HepG2 (cell line): ENCODE measurements around the gene PLCB4. TPM values are rescaled to one million over a fixed set of nuclear protein-coding genes. Genes with fewer than 3 reads are reported as not detected.

ENCODE experiments used
- ATAC-seq: fragments of 200-7000 bp; cut with Tn5 transposase; 3 replicates; pipeline ENCODE4 v1.9.1; 2020; ENCODE audit warnings: mild to moderate bottlenecking, moderate library complexity
- BruUV-seq: library from RNA; stranded (reverse); fragments of 400-500 nt; replicated peaks from 2 replicates; lab custom pipeline; 2021; lab: Mats Ljungman, UMichigan
- CTCF ChIA-PET: fragments of 300-600 bp; formaldehyde crosslinking; extraction: SDS; loops from one replicate; lab custom pipeline; 2021; ENCODE audit warnings: low total read pairs, inconsistent platforms, low intra/inter-chr PET ratio; lab: Yijun Ruan, JAX
- POLR2A ChIA-PET: fragments of 350-600 bp; sonication (Branson Sonifier 250); formaldehyde crosslinking; loops from one replicate; lab custom pipeline; 2020; ENCODE audit warnings: antibody characterized with exemption, inconsistent platforms; lab: Yijun Ruan, JAX
- DNase-seq: peaks from one replicate; pipeline ENCODE4 v3.0.0-alpha.2; 2015; ENCODE audit warnings: low spot score
- FAIRE-seq: peaks from 3 replicates; lab custom pipeline; 2011; peaks lifted over from hg19 to GRCh38; lab: Jason Lieb, UNC
- H2AFZ ChIP-seq: one replicate; pipeline ENCODE4 v1.6.1; 2011; ENCODE audit warnings: low read length, inconsistent platforms
- H3K27ac ChIP-seq: fragments of 300-600 bp; 3 replicates; pipeline ENCODE4 v1.8.0; 2011; ENCODE audit warnings: mixed run types, mild to moderate bottlenecking, mixed read lengths, low read length, inconsistent platforms; ENCODE audit not compliant: insufficient read depth; ENCODE audit errors: extremely low read length
- H3K27me3 ChIP-seq, 2 experiments: fragments of 200-600 bp in 1 of 2; 2 replicates in 1 of 2; 3 replicates in 1 of 2; pipeline versions ENCODE4 v1.6.0 to v1.8.0; 2011; ENCODE audit warnings: low read length in 2 of 2, mild to moderate bottlenecking in 2 of 2, moderate library complexity in 2 of 2, inconsistent platforms in 1 of 2; ENCODE audit not compliant: insufficient read depth in 2 of 2, control insufficient read depth in 1 of 2
- H3K36me3 ChIP-seq, 2 experiments: fragments of 200-600 bp in 1 of 2; replicated peaks in 1 of 2; 2 replicates in 1 of 2; 3 replicates in 1 of 2; pipeline versions ENCODE4 v1.5.1 to v1.8.0; 2011; ENCODE audit warnings: low read length in 2 of 2, inconsistent platforms in 1 of 2; ENCODE audit not compliant: insufficient read depth in 2 of 2, control insufficient read depth in 1 of 2
- H3K4me1 ChIP-seq: 2 replicates; pipeline ENCODE4 v1.5.1; 2012; ENCODE audit warnings: low read length, inconsistent platforms; ENCODE audit not compliant: insufficient read depth
- H3K4me2 ChIP-seq: 2 replicates; pipeline ENCODE4 v1.6.0; 2011; ENCODE audit warnings: low read depth, low read length, inconsistent platforms
- H3K4me3 ChIP-seq, 3 experiments: fragments of 200-600 bp in 1 of 3; sonication (generic), shearing (Covaris generic) in 1 of 3; replicated peaks in 1 of 3; 2 replicates each; pipeline ENCODE4 v1.5.1; 2011 to 2016; ENCODE audit warnings: low read length in 3 of 3, inconsistent platforms in 2 of 3, low read depth in 2 of 3, mild to moderate bottlenecking in 2 of 3, control low read depth in 1 of 3, mixed read lengths in 1 of 3; ENCODE audit not compliant: insufficient read depth in 1 of 3
- H3K79me2 ChIP-seq: one replicate; pipeline ENCODE4 v1.6.1; 2011; ENCODE audit warnings: low read length, inconsistent platforms; ENCODE audit not compliant: insufficient read depth
- H3K9ac ChIP-seq: 2 replicates; pipeline ENCODE4 v1.6.0; 2011; ENCODE audit warnings: mild to moderate bottlenecking, low read depth, low read length, inconsistent platforms; ENCODE audit not compliant: insufficient read depth
- H3K9me3 ChIP-seq: 2 replicates; pipeline ENCODE4 v1.5.1; 2012; ENCODE audit warnings: mild to moderate bottlenecking, low read length
- H4K20me1 ChIP-seq: 2 replicates; pipeline ENCODE4 v1.6.0; 2011; ENCODE audit warnings: inconsistent platforms, mild to moderate bottlenecking, low read length, moderate library complexity; ENCODE audit not compliant: insufficient read depth
- CREB1 ChIP-seq, 2 experiments: fragments of 450-650 bp in 1 of 2; IDR thresholded peaks; 2 replicates each; pipeline ENCODE4 v1.6.1; 2016 to 2017; ENCODE audit warnings: control low read depth in 1 of 2, mild to moderate bottlenecking in 1 of 2, missing compliant biosample characterization in 1 of 2, missing genetic modification characterization in 1 of 2
- HOXA9 ChIP-seq: sonication (generic); formaldehyde crosslinking; IDR thresholded peaks from 2 replicates; pipeline ENCODE4 v1.8.1; 2022; ENCODE audit warnings: missing genetic modification reagents, mild to moderate bottlenecking, moderate library complexity, borderline replicate concordance
- MTA1 ChIP-seq: sonication (generic); formaldehyde crosslinking; IDR thresholded peaks from 2 replicates; pipeline ENCODE4 v1.4.0; 2020; ENCODE audit warnings: missing genetic modification reagents, mild to moderate bottlenecking, borderline replicate concordance
- SMARCC2 ChIP-seq: fragments of 450-650 bp; IDR thresholded peaks from 2 replicates; pipeline ENCODE4 v1.6.1; 2017; ENCODE audit warnings: antibody characterized with exemption, mild to moderate bottlenecking
- ZNF660 ChIP-seq: sonication (generic); formaldehyde crosslinking; IDR thresholded peaks from 2 replicates; pipeline ENCODE4 v1.5.1; 2020; ENCODE audit warnings: mild to moderate bottlenecking, low read depth, missing genetic modification reagents, borderline replicate concordance
- WGBS: methylation state at CpG from one replicate; pipeline ENCODE4 v1.1.6; 2017; ENCODE audit warnings: low lambda C conversion rate; 5-methylcytosine and 5-hydroxymethylcytosine counted together
- in situ Hi-C: cut with HindIII; loops from 2 replicates; pipeline ENCODE4 v1.10.0; 2017; ENCODE audit warnings: low pct_unique_long_range_greater_than_20kb; ENCODE audit not compliant: extremely low pct_ligation_motif_present
- intact Hi-C: fragments of 100-400 bp; cut with micrococcal nuclease; formaldehyde crosslinking; loops from one replicate; pipeline ENCODE4 v1.10.0; 2022; ENCODE audit not compliant: unreplicated experiment
- polyA plus RNA-seq, 8 experiments: library from polyadenylated mRNA; depleted of rRNA in 3 of 8; stranded (reverse) in 7 of 8; unstranded in 1 of 8; fragments of >200 nt; fragmentation: Illumina TruSeq in 4 of 8; extraction: Trizol in 4 of 8; gene quantifications; 2 replicates each; pipeline versions ENCODE4 v1.2.1 to v1.2.3, GENCODE V29; 2011 to 2016; ENCODE audit warnings: low read depth in 4 of 8, missing spikeins in 1 of 8, mixed read lengths in 1 of 8; ENCODE audit not compliant: insufficient read depth in 1 of 8
- total RNA-seq, 5 experiments: library from RNA; depleted of rRNA; stranded (reverse); fragments of >200 nt; fragmentation: Illumina TruSeq; extraction: Trizol; gene quantifications; 2 replicates each; pipeline ENCODE4 v1.2.3, GENCODE V29; 2016; ENCODE audit warnings: low read depth in 1 of 5
- TF ChIP-seq, protein P1 (sequence below): sonication (generic); formaldehyde crosslinking; IDR thresholded peaks from 2 replicates; pipeline ENCODE4 v1.4.0; 2020; ENCODE audit warnings: mild to moderate bottlenecking, missing genetic modification reagents
- TF ChIP-seq, protein P2 (sequence below), 2 experiments: sonication (generic) in 1 of 2; formaldehyde crosslinking in 1 of 2; IDR thresholded peaks; 2 replicates each; pipeline versions ENCODE4 v1.4.0 to v1.6.1; 2016 to 2020; ENCODE audit warnings: borderline replicate concordance in 1 of 2, low read depth in 1 of 2, mild to moderate bottlenecking in 1 of 2, missing genetic modification reagents in 1 of 2
- TF ChIP-seq, protein P3 (sequence below): sonication (generic); formaldehyde crosslinking; IDR thresholded peaks from 2 replicates; pipeline ENCODE4 v1.4.0; 2020; ENCODE audit warnings: missing genetic modification reagents

The PLCB4 gene
- total and polyA plus RNA-seq, 2 of the 13 experiments (the other 11 are each of a cell fraction or from before 2014, with no cell fraction given) = 0.01 TPM; not detected in 1

DNA sequence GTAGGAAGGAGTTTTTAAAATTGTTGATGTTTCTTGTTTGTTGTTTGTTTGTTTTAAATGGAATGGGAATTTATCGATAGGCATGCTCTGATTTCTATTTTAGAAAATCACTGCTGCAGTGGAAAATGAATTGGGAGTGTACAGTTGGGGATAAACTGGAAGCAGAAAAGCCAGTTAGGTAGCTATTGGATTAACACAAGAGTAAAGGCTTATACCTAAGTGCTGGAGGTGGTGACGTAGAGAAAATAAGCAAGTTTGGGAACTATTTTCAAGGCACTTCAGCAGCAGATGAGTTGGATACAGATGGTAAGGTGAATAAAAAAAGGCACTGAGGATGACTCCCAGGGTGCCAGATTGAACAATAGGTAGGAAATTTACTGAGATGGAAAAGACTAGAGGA lies 164.9 kb downstream of the PLCB4 start:
- no TSS peak for BruUV-seq
- Histone ChIP-seq H3K79me2 (no peaks in the 10 kb centered on the region), H2AFZ (no peak overlapping the region), H3K4me1 (no peaks in the 10 kb centered on the region), H3K9ac (no peak overlapping the region), H3K4me3 (no peak overlapping the region), H3K4me2 (no peak overlapping the region), H3K27ac (no peak overlapping the region), H4K20me1 (no peaks in the 10 kb centered on the region; the same call in 1 of the 2 replicates), H3K27me3 (no peaks in the 10 kb centered on the region), H3K9me3 (no peaks in the 10 kb centered on the region), H3K36me3 (no peaks in the 10 kb centered on the region)
- CTCF ChIA-PET = no interaction called here
- WGBS = 9% methylated on average over 2 of the region's 2 CpGs
- TF ChIP-seq, protein P1, sequence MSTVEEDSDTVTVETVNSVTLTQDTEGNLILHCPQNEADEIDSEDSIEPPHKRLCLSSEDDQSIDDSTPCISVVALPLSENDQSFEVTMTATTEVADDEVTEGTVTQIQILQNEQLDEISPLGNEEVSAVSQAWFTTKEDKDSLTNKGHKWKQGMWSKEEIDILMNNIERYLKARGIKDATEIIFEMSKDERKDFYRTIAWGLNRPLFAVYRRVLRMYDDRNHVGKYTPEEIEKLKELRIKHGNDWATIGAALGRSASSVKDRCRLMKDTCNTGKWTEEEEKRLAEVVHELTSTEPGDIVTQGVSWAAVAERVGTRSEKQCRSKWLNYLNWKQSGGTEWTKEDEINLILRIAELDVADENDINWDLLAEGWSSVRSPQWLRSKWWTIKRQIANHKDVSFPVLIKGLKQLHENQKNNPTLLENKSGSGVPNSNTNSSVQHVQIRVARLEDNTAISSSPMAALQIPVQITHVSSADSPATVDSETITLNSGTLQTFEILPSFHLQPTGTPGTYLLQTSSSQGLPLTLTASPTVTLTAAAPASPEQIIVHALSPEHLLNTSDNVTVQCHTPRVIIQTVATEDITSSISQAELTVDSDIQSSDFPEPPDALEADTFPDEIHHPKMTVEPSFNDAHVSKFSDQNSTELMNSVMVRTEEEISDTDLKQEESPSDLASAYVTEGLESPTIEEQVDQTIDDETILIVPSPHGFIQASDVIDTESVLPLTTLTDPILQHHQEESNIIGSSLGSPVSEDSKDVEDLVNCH (CRISPR knock-in tag) = no peak
- 0 out of 2 replicates have a peak, but pooled peaks have one; percentile 21 for TF ChIP-seq CREB1 (IDR thresholded peaks at IDR 0.05)
- TF ChIP-seq CREB1 (CRISPR knock-in tag; IDR thresholded peaks at IDR 0.05) = no peak
- TF ChIP-seq MTA1 (CRISPR knock-in tag) = no peak
- intact Hi-C loops = no loop called here
- ATAC-seq (no peak), FAIRE-seq (no peak), DNase-seq (no peak)
- POLR2A ChIA-PET = no interaction called here
- in situ Hi-C loops = no loop called here

DNA sequence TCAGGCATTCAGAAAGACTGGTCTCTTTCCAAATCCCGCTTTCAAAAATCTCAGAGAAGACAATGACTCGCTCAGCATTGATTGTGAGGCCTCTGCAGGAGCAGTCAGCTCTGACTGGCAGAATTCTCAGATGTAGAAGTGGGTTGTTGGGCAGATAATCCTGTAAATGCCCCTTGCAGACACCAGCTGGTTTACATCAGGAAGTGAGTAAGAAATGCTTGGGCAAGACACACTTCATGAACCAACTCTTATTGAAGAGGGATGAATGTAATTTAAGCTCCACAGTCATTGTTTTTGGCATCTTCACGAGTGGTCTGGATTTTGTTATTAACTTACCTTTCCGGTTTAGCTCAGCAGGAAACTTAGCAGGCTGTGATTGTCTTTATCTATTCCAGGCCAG lies 166.6 kb downstream of the PLCB4 start:
- BruUV-seq = no TSS peak
- no peak for ATAC-seq
- H3K4me1 ChIP-seq = no peaks in the 10 kb centered on the region
- TF ChIP-seq, protein P2, sequence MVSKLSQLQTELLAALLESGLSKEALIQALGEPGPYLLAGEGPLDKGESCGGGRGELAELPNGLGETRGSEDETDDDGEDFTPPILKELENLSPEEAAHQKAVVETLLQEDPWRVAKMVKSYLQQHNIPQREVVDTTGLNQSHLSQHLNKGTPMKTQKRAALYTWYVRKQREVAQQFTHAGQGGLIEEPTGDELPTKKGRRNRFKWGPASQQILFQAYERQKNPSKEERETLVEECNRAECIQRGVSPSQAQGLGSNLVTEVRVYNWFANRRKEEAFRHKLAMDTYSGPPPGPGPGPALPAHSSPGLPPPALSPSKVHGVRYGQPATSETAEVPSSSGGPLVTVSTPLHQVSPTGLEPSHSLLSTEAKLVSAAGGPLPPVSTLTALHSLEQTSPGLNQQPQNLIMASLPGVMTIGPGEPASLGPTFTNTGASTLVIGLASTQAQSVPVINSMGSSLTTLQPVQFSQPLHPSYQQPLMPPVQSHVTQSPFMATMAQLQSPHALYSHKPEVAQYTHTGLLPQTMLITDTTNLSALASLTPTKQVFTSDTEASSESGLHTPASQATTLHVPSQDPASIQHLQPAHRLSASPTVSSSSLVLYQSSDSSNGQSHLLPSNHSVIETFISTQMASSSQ (IDR thresholded peaks at IDR 0.05; ENCODE audit: low read depth) = no peak
- TF ChIP-seq, protein P2 (CRISPR knock-in tag; IDR thresholded peaks at IDR 0.05; ENCODE audit: borderline replicate concordance) = no peak
- TF ChIP-seq, protein P3, sequence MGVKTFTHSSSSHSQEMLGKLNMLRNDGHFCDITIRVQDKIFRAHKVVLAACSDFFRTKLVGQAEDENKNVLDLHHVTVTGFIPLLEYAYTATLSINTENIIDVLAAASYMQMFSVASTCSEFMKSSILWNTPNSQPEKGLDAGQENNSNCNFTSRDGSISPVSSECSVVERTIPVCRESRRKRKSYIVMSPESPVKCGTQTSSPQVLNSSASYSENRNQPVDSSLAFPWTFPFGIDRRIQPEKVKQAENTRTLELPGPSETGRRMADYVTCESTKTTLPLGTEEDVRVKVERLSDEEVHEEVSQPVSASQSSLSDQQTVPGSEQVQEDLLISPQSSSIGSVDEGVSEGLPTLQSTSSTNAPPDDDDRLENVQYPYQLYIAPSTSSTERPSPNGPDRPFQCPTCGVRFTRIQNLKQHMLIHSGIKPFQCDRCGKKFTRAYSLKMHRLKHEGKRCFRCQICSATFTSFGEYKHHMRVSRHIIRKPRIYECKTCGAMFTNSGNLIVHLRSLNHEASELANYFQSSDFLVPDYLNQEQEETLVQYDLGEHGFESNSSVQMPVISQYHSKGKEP (CRISPR knock-in tag) = no peak
- TF ChIP-seq ZNF660 (no peak), SMARCC2 (no peak), HOXA9 (CRISPR knock-in tag) (no peak)

More for the DNA sequence above, 166.6 kb downstream of the PLCB4 start:
- Histone ChIP-seq H3K4me3 (no peak overlapping the region), H3K9ac (no peak overlapping the region), H3K36me3 (no peaks in the 10 kb centered on the region), H2AFZ (no peak overlapping the region), H3K9me3 (no peaks in the 10 kb centered on the region), H3K27ac (no peak overlapping the region), H3K79me2 (no peaks in the 10 kb centered on the region), H4K20me1 (no peaks in the 10 kb centered on the region; the same call in 1 of the 2 replicates), H3K4me2 (no peak overlapping the region), H3K27me3 (no peaks in the 10 kb centered on the region)
- POLR2A ChIA-PET = no interaction called here
- FAIRE-seq = no peak
- intact Hi-C loops = no loop called here
- no peak for DNase-seq
- in situ Hi-C loops = no loop called here
- CTCF ChIA-PET = no interaction called here
- WGBS = 11% methylated on average over 4 of the region's 4 CpGs
